Cardiac septum (tissue), 1 donor: Measurements from ENCODE around the gene AP5Z1. TPM values are rescaled to one million over a fixed set of nuclear protein-coding genes. Genes with fewer than 3 reads are reported as not detected.

Experiments used
- DNase-seq: peaks from one replicate; pipeline ENCODE4 v3.0.0-alpha.2; 2020; ENCODE audit warnings: low spot score
- intact Hi-C: fragments of 100-400 bp; cut with DNase I; formaldehyde crosslinking; loops from one replicate; pipeline ENCODE4 v1.14.0; 2022
- microRNA-seq: library from miRNA; unstranded; fragments of <30 nt; microRNA quantifications from one replicate; pipeline ENCODE4 v1.2.0, GENCODE V29; 2020
- total RNA-seq: library from RNA; stranded (reverse); fragmentation: NEBNext Ultra II Directional; extraction: Animal tissue kit (Norgen Biotek cat#: 25700); gene quantifications from one replicate; pipeline ENCODE4 v1.2.1, GENCODE V29; 2021
- donor health status: DM: no; HTN: no; CAD: no.

Gene AP5Z1
- total RNA-seq, 1 donor from 2014 or later: 15.9 TPM

DNA sequence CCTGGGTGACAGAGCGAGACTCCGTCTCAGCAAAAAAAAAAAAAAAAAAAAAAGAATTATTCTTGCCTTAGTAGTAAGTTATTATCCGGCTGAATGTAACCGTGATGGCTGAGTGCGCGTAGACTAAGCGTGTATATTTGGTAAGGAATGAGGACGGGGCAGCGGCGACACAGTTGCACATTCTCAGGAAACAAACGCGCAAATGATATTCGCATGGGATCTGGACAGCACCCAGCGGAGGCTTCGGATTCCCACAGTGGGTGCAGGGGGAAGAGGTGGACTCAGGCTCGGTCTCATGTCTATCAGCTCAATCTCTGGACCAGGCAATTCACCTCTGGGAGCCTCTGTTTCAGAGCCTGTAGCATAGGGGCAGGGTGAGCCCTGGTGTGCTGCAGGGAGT lies 57.3 kb downstream of the AP5Z1 start:
- no peak for DNase-seq
- intact Hi-C loops: no loop called here

GRCh38 chr7:4833176-4833575 lies 57.8 kb downstream of the AP5Z1 start:
- intact Hi-C loops: no loop called here
- no peak for DNase-seq

DNA sequence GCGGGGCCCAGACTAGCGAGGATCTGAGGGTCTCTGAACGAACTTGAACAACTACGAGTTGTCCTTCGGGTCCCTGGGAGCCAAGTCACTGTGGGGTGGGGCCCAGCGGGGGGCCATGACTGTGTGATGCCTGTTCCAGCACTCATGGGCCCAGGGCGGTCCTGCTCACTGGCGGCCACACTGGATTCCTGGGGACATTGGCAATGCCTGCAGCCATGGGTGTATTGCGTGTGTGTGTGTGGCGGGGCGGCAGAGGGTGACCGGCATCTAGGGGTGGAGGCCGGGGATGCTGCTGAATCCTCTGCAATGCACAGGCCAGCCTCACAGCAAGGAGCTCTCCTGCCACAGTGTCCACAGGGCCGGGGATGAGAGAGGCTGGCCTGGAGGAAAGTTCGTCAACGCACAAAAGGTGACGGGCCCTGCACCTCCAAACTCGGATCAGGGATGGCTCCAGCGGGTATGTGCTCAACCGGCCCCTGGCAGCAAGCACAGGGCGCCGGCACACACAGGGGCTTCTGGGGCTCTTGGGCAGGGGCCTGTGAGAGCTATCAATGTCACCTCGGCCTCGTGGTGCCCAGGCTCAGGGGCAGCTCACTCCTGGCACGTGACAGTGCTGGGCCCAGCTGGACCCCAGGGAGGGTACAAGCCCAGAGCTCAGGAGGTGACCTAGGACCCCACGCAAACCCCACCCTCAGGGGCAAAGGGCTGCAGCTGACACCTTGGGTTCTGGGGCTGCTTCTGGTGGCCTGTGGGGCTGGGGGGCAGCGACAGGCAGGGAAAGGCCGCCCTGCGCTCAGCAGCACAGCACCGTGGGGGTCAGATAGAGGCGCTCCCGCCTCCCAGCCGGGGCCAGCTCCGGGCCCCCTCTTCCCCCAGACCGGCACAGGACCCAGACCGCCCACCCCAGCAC lies 58.5 kb downstream of the AP5Z1 start:
- intact Hi-C loops: no loop called here
- peak; percentile 63 for DNase-seq

DNA sequence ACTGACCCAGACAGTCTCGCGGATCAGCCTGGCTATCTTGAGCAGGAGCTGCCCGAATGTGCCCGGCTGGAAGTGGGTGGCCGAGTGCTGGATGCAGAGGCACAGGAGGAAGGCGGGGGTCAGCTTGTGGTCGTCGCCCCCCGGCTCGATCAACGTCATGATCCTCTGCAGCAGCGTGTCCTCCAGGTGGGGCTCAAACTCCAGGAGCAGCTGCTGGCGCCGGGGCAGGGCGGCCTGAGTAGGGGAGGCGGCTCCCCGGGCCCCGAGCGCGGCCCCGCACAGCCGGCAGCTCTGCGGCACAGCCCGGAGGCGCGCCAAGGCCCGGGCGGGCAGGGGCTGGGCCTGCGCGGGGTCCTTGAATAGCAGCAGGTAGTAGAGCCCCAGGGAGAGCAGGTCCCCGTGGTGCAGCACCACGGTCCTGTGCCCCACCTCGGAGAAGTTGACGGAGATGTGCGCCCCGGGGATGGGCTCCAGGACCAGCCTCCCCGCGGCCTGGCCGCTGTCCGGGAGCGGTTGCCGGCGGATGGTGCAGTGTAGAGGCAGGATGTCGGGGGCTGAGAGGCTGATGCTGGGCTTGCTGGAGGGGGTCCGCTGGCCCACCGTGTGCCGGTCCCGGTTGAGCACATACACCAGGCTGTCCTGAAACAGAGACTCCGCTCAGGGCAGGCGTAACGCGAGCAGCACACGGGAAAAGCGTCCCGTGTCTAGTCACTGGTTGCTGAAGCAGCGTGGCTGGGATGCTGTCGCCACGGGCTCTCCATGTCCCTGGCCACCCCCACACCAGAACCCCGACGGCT lies 59.4 kb downstream of the AP5Z1 start:
- intact Hi-C loops: no loop called here
- peak; percentile 68 for DNase-seq

- DNase-seq: peak; percentile 68
- intact Hi-C loops: no loop called here
These were observed 60.2 kb downstream of the AP5Z1 start for GRCh38 chr7:4835398-4836205.

DNA sequence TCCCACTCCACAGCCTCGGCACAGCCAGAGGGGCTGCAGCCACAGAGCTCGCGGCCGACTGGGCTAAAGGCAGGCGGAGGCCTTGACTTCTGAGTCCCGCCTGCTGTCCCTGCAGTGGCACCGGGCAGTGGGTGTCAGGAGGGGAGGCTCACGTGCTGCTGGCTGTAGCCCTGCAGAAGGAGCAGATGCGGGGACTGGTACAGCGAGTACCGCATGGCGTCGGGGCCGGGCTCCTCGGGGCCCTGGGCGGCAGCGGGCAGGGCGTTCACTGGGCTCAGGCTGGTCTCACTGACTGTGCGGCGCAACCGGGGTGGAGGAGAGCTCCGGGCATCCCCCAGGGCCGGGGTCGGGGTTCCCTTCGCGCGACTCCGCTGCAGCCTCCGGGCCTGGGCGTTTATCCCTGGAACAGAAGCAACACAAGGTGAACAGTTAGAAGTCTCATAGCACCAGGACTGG lies 60.8 kb downstream of the AP5Z1 start:
- intact Hi-C loops: no loop called here

GRCh38 chr7:4837041-4837802 lies 61.8 kb downstream of the AP5Z1 start:
- peak; percentile 51 for DNase-seq
- intact Hi-C loops: no loop called here

More for the DNA sequence above, 60.8 kb downstream of the AP5Z1 start:
- DNase-seq: peak; percentile 75

DNA sequence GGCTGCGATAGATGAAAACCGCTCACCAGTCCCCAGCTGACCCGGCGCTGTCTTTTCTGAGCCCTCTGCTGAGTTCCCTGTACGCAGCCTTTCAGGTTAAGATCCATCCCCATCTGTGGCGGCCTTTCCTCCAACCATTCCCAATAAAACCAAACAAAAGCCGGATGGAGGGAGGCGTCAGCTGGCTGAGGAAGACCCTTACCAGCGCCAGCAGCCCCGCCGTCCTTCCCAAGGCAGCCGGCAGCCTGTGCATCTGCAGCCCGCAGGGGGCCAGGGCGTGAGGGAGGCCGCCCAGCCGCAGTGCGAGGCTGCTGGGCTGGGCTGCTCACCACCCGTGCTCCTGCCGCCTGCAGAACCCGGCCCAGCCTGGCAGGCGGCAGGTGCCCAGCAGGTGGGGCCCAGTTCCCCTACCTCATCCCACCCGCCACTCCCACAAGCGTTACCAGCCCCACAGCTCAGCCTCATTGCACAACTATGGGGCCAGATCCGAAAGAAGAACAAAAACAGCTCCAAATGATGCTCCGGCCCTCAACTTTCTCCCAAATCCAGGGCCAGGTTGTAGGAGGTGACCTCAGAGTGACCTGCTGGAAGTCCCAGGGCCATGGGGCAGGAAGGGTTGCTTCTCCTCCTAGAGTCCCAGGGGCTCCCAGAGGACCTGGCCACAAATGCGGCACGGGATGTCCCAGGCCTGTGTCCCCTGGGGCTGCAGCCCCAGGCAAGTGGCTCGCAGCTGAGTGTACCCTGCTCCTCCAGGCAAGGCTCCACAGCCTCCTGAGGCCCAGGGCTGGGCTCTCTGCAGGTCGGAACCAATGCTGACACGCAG lies 62.6 kb downstream of the AP5Z1 start:
- peak; percentile 66 for DNase-seq
- intact Hi-C loops: no loop called here

GRCh38 chr7:4838626-4839334 lies 63.4 kb downstream of the AP5Z1 start:
- intact Hi-C loops: no loop called here
- DNase-seq: peak; percentile 55

GRCh38 chr7:4840079-4840501 lies 64.7 kb downstream of the AP5Z1 start:
- DNase-seq: peak; percentile 73
- intact Hi-C loops: no loop called here

Small RNAs within 50 kb of the gene (microRNA-seq; reads per million reads assigned to microRNA genes)
- not detected for gene MIR4656

Other genes with a start within 250 kb of the AP5Z1 start
- 29.7 TPM for gene FOXK1, start 93.3 kb upstream of the AP5Z1 start, total RNA-seq
- 0.05 TPM for gene PAPOLB, start 86.4 kb downstream of the AP5Z1 start, total RNA-seq
- 2.5 TPM for gene RADIL, start 108.1 kb downstream of the AP5Z1 start, total RNA-seq
- gene MMD2, start 183.6 kb downstream of the AP5Z1 start, total RNA-seq: not detected